HepG2 (cell line): ENCODE data around the gene MID1.

Experiments used
- ESRRA ChIP-seq: sonication (generic); formaldehyde crosslinking; IDR thresholded peaks from 2 replicates; pipeline ENCODE4 v1.5.1; 2020; ENCODE audit warnings: mild to moderate bottlenecking, low read depth, missing genetic modification reagents
- TF ChIP-seq, protein P1 (sequence below): sonication (generic); formaldehyde crosslinking; IDR thresholded peaks from 2 replicates; pipeline ENCODE4 v1.5.0; 2020; ENCODE audit warnings: mild to moderate bottlenecking, missing genetic modification reagents, moderate library complexity
- TF ChIP-seq, protein P2 (sequence below): sonication (generic); formaldehyde crosslinking; IDR thresholded peaks from 2 replicates; pipeline ENCODE4 v1.8.0; 2022; ENCODE audit warnings: low read depth, missing genetic modification reagents

DNA sequence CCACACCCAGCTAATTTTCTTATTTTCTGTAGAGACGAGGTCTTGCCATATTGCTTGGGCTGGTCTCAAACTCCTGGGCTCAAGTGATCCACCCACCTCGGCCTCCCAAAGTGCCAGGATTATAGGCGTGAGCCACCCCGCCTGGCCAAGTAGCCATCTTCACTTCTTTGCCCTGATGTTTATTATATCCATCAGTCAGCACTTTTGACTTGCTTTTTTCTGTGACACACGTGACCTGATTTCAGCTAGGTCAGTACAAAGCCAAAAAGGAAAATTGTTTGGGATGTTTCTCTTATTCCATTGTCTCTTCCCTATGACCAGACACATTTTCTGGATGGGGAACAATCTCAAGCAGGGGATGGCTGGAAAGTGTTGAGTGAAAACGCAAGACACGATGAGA, 45.3 kb upstream of the MID1 start:
- TF ChIP-seq, protein P1, sequence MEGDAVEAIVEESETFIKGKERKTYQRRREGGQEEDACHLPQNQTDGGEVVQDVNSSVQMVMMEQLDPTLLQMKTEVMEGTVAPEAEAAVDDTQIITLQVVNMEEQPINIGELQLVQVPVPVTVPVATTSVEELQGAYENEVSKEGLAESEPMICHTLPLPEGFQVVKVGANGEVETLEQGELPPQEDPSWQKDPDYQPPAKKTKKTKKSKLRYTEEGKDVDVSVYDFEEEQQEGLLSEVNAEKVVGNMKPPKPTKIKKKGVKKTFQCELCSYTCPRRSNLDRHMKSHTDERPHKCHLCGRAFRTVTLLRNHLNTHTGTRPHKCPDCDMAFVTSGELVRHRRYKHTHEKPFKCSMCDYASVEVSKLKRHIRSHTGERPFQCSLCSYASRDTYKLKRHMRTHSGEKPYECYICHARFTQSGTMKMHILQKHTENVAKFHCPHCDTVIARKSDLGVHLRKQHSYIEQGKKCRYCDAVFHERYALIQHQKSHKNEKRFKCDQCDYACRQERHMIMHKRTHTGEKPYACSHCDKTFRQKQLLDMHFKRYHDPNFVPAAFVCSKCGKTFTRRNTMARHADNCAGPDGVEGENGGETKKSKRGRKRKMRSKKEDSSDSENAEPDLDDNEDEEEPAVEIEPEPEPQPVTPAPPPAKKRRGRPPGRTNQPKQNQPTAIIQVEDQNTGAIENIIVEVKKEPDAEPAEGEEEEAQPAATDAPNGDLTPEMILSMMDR (CRISPR knock-in tag) = no peak
- TF ChIP-seq ESRRA = no peak
- TF ChIP-seq, protein P2, sequence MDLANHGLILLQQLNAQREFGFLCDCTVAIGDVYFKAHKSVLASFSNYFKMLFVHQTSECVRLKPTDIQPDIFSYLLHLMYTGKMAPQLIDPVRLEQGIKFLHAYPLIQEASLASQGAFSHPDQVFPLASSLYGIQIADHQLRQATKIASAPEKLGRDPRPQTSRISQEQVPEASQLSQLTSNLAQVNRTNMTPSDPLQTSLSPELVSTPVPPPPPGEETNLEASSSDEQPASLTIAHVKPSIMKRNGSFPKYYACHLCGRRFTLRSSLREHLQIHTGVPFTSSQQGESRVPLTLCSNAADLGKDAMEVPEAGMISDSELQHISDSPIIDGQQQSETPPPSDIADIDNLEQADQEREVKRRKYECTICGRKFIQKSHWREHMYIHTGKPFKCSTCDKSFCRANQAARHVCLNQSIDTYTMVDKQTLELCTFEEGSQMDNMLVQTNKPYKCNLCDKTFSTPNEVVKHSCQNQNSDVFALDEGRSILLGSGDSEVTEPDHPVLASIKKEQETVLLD (CRISPR knock-in tag) = no peak
